Activated gamma-delta T cell (primary cell): ENCODE results near the gene MRPL42.
"Not testable (repeated sequence)": the region's sequence is repeated elsewhere in the genome, so short reads cannot be mapped to it uniquely, and the experiment has no call there.

Source experiments
- DNase-seq: peaks from one replicate; lab custom pipeline; 2025; lab: John Stamatoyannopoulos, UW

The MRPL42 gene

DNA sequence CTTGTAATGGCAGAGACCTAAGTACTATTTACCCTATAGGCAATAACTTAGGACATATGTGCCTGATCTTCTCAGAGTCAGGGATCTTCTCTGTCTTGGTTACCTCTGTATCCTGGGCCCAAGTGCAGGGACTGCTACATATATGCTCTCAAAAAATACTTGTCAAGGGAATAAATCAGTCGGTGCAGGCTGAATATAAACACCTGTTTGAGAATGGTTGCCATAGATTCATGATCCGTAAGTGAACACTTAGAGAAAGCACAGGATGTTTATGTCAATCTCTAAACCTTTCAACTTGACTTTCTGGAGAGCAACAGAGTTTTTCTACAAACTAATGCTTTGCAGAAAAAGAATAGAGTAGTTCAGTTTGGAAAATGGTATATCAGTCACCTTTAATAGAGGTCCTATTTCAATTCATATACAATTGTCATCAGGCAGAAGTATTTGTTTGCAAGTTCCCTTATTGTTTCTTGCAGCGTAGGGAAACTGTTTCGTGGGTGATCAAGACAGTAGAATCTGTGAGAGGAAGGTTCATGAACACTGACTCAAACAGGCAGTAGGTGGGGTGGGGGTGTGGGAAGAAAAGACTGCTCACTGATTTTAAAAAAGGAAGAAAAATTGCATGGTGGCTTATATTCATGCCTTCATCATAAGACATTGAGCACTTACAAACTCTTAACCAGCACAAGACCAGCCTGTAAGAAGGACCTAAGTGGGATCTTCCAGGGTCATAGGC is 19.6 kb upstream of the MRPL42 start:
- DNase-seq = no peak

GRCh38 chr12:93448796-93449195 is 18.5 kb upstream of the MRPL42 start:
- no peak for DNase-seq

- no peak for DNase-seq
Observed at GRCh38 chr12:93449277-93449676, 18.0 kb upstream of the MRPL42 start.

GRCh38 chr12:93451423-93452158 is 15.7 kb upstream of the MRPL42 start:
- no peak for DNase-seq

DNA sequence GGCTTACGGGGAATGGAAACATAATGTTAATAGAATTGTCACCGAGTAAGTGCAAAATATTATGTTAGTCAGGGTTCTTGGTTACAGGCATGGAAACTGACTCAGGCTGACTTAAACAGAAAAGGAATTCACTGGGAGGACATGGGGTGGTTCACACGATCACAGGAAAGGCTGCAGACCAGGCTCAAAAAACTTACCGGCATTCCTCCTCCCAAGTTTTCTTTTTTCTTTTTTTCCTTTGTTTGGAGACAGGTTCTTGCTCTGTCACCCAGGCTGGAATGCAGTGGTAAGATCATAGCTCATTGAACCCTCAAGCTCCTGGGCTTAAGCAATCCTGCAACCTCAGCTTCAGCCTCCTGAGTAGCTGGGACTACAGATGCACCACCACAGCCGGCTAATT is 13.7 kb upstream of the MRPL42 start:
- DNase-seq = no peak

GRCh38 chr12:93456077-93456476 is 11.2 kb upstream of the MRPL42 start:
- no peak for DNase-seq

DNA sequence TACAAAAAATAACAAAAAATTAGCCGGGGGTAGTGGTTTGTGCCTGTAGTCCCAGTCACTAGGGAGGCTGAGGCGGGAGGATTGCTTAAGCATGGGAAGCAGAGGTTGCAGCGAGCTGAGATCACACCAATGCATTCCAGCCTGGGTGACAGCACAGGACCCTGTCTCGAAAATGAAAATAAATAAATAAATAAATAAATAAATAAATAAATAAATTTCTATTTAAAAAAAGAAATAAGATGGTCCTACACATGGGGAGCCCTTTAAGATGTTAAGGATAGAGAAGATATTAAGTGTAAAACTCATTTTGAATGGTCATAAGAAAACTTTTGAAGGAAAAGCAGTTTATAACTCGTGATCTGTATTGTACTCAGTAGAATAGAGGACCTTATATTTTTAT is 8.2 kb upstream of the MRPL42 start:
- DNase-seq = no peak

- DNase-seq = no peak
Observed at GRCh38 chr12:93460003-93460402, 7.3 kb upstream of the MRPL42 start.

DNA sequence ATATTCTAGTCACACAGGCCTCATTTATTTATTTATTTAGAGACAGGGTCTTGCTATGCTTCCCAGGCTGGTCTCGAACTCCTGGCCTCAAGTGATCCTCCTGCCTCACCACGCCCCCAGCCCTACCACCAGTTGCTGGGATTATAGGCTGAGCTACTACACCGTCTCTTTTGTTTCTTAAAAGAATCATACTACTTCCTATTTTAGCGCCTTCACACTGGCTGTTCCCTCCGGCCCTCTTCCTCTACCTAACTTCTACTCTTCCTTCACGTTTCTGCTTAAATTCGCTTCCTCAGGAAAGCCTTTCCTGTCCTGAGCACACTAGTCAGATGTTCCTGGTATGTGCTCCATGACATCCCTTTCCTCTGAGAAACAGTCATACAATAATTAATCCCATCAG is 6.4 kb upstream of the MRPL42 start:
- DNase-seq = no peak

DNA sequence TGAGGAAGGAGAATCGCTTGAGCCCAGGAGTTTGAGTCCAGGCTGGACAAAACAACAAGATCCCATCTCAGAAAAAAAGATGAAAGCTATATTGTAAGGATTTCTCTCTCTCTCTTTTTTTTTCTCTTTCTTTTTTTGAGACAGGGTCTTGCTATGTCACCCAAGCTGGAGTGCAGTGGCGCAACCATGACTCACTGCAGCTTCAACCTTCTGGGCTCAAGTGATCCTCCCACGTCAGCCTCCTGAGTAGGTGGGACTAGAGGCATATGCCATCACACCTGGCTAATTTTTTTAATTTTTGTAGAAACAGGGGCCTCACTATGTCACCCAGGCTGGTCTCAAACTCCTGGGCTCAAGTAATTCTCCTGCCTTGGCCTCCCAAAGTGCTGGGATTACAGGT is 5.8 kb upstream of the MRPL42 start:
- DNase-seq = no peak

DNA sequence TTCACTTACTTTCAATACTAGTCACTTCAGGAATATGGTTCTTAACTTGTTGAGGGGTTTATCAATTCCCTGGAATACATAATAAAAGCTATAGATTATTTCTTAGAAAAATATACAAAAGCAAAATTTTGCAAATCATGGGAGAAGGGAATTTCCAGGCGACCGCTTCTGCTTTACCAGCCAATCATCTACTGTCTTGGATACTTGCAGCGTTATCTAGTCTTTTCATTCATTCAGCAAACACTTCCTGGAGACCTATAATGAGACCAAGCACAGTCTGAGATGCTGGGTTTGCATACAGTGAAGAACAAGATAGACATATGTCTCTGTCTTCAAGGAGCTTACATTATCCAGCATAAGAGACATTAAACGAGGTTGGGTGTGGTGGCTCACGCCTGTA is 1.5 kb upstream of the MRPL42 start:
- no peak for DNase-seq

GRCh38 chr12:93466625-93467350 is 526 bp upstream of the MRPL42 start:
- DNase-seq = no peak

GRCh38 chr12:93468008-93468371 is 676 bp downstream of the MRPL42 start:
- DNase-seq = no peak

GRCh38 chr12:93469386-93469785 is 2.1 kb downstream of the MRPL42 start:
- no peak for DNase-seq

DNA sequence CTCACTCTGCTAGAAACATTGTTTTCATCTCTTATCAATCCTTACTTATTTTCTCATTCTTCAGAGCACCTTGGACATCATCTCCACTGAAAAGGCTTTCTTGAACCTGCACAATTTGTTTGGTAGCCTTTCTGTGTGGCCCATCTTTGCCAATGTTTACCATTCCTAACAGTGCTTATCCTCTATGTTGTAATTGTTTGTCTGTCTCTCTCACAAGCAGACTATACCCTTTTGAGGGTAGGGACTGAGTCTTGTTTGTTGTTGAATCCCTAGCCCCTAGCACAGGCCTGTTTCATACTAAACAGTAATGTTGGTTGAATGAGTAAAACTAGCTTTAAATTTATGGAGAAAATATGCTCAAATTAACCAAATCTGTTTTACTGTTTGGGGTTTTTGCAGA is 9.2 kb downstream of the MRPL42 start:
- DNase-seq = no peak

DNA sequence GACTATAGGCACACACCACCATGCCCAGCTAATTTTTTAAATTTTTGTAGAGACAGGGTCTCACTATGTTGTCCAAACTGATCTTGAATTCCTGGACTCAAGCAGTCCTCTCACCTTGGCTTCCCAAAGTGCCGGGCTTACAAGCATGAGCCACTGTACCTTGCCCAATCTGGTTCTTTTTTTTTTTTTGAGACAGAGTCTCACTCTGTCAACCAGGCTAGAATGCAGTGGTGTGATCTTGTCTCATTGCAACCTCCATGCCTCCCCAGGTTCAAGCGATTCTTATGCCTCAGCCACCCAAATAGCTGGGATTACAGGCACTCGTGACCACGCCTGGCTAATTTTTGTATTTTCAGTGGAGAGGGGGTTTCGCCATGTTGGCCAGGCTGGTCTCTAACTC is 15.4 kb downstream of the MRPL42 start:
- DNase-seq = no peak

DNA sequence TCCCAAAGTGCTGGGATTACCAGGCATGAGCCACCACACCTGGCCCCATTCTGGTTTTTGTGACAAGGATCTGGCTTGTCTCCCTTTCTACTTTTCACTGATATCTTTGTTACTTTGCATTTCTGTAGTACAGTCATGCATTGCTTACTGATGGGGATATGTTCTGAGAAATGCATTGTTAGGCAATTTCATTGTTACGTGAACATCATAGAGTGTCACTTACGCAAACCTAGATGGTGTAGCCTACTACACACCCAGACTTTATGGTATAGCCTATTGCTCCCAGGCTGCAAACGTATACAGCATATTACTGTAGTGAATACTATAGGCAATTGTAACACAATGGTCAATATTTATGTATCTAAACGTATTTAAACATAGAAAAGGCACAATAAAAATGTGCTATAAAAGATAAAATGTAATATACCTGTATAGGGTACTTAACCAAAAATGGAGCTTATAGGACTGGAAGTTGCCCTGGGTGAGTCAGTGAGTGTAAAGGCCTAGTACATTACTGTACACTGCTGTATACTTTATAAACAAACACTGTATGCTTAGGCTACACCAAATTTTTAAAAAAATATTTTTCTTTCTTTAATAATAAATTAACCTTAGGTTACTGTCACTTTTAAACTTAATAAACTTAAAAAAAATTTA is 16.0 kb downstream of the MRPL42 start:
- DNase-seq = no peak

- no peak for DNase-seq
Observed at GRCh38 chr12:93484315-93484981, 17.1 kb downstream of the MRPL42 start.

DNA sequence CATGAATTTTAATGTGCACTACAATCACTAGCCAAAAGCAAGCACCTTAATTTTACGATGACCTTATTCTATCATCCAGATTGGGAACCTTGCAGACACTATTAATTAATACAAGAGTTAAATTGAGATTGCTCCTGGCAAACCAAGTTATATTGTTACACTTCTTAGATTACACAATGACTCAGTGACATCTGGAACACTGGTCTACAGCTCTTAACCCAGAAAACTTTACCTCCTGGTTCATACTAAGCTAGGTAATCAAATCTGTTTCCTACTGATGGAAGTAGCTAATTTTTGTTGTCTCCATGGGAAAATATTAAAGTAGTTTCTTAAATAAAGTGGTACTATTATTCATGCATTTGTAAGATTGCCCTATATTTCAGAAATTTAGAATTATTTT is 25.5 kb downstream of the MRPL42 start:
- not testable (repeated sequence) for DNase-seq

DNA sequence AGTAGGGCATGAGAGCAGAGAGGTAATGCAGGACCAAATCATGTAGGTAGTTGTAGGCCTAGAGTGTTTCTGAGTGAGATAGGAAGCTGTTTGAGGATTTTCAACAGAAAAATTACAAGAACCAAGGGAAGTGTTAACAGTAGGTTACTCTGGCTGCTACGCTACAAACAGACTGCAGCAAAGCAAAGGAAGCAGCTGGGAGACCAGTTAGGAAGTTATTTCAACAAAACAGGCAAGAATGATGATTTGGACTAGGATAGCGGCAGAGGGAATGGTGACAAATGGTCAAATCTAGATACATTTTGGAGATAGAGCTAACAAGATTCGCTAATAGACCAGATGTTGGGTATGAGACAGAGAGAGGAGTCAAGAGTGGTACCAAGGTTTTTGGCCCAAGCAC is 26.8 kb downstream of the MRPL42 start:
- DNase-seq = no peak

- DNase-seq = no peak
Observed at GRCh38 chr12:93497456-93497855, 30.1 kb downstream of the MRPL42 start.

DNA sequence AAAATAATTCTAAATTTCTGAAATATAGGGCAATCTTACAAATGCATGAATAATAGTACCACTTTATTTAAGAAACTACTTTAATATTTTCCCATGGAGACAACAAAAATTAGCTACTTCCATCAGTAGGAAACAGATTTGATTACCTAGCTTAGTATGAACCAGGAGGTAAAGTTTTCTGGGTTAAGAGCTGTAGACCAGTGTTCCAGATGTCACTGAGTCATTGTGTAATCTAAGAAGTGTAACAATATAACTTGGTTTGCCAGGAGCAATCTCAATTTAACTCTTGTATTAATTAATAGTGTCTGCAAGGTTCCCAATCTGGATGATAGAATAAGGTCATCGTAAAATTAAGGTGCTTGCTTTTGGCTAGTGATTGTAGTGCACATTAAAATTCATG is 31.5 kb downstream of the MRPL42 start:
- DNase-seq = not testable (repeated sequence)
